Lung (tissue), 12 donors: ENCODE results near the gene PTPRN2. TPM values are rescaled to one million over a fixed set of nuclear protein-coding genes. Genes with fewer than 3 reads are reported as not detected.

ENCODE experiments used
- ATAC-seq: fragments of 200-7000 bp; cut with Tn5 transposase; one replicate; pipeline ENCODE4 v1.9.1; 2020; ENCODE audit warnings: moderate number of reproducible peaks; ENCODE audit not compliant: insufficient read depth, low FRiP score
- DNase-seq, 3 donors: peaks; one replicate each; pipeline ENCODE4 v3.0.0-alpha.2; 2013 to 2017
- H3K27ac ChIP-seq, 2 donors: one replicate each; pipeline ENCODE4 v1.5.1; 2013; ENCODE audit warnings: mild to moderate bottlenecking in 2 of 2, moderate library complexity in 2 of 2, control low read depth in 1 of 2, inconsistent platforms in 1 of 2, low read depth in 1 of 2, low read length in 1 of 2
- H3K27me3 ChIP-seq, 3 donors: one replicate each; pipeline ENCODE4 v1.5.1; 2013; ENCODE audit warnings: low read length in 2 of 3; ENCODE audit not compliant: control insufficient read depth in 3 of 3, insufficient read depth in 3 of 3
- H3K36me3 ChIP-seq, 4 donors: one replicate each; pipeline ENCODE4 v1.5.1; 2013; ENCODE audit warnings: low read length in 4 of 4, mild to moderate bottlenecking in 1 of 4, moderate library complexity in 1 of 4; ENCODE audit not compliant: control insufficient read depth in 4 of 4, insufficient read depth in 4 of 4
- H3K4me1 ChIP-seq, 5 donors: one replicate each; pipeline ENCODE4 v1.5.1; 2013; ENCODE audit warnings: low read length in 5 of 5, mild to moderate bottlenecking in 2 of 5, moderate library complexity in 1 of 5; ENCODE audit not compliant: control insufficient read depth in 5 of 5, insufficient read depth in 5 of 5
- H3K4me3 ChIP-seq: one replicate; pipeline ENCODE4 v1.5.1; 2013; ENCODE audit warnings: mild to moderate bottlenecking, control low read depth, moderate library complexity
- H3K9ac ChIP-seq, 2 donors: one replicate each; pipeline ENCODE4 v1.5.1; 2013; ENCODE audit warnings: low read length in 2 of 2, control low read depth in 1 of 2; ENCODE audit not compliant: insufficient read depth in 1 of 2
- H3K9me3 ChIP-seq, 4 donors: one replicate each; pipeline ENCODE4 v1.5.1; 2013; ENCODE audit warnings: low read length in 3 of 4, mild to moderate bottlenecking in 1 of 4, moderate library complexity in 1 of 4; ENCODE audit not compliant: control insufficient read depth in 4 of 4, insufficient read depth in 3 of 4
- CTCF ChIP-seq: IDR thresholded peaks from 2 replicates; pipeline ENCODE4 v1.5.1; 2012; ENCODE audit warnings: mild to moderate bottlenecking; ENCODE audit errors: control extremely low read depth, extremely low read depth
- WGBS, 2 donors: extraction: QIAGEN DNeasy Blood & Tissue Kit; methylation state at CpG; one replicate each; pipeline ENCODE4 v1.1.7; 2013; 5-methylcytosine and 5-hydroxymethylcytosine counted together
- polyA plus RNA-seq, 2 donors: library from polyadenylated mRNA; stranded (reverse); fragments of 200-250 nt; gene quantifications; one replicate each; pipeline ENCODE4 v1.2.1, GENCODE V29; 2013
- total RNA-seq, 2 donors: library from RNA; depleted of rRNA in 1 of 2; stranded (reverse); fragments of >200 nt in 1 of 2; gene quantifications; one replicate each; pipeline ENCODE4 v1.2.1, GENCODE V29; 2014 to 2021
- donor health status: control.
- donor health status: control.
- donor health status: Bipolar disorder and iron deficiency.
- donor health status: healthy.
- donor health status: DM: yes; HTN: yes; CAD: no.

Gene PTPRN2
- total and polyA plus RNA-seq, 4 donors, result 2.1 to 7.4 (median 4.4) TPM

- no peak overlapping the region for H3K4me3 ChIP-seq
- H3K4me1 ChIP-seq, result no peaks in the 10 kb centered on the region
- H3K9me3 ChIP-seq, result no peaks in the 10 kb centered on the region
- DNase-seq (no peak), ATAC-seq (no peak)
- TF ChIP-seq CTCF, result no peak
- 81 to 86% methylated on average over 11 of the region's 11 CpGs for WGBS, 2 donors
- H3K27me3 ChIP-seq, result peaks cover 0 to 7% (median 0%) of the 10 kb centered on the region in 3 donors
- H3K9ac ChIP-seq, result no peak overlapping the region
- H3K27ac ChIP-seq, result no peak overlapping the region
- H3K36me3 ChIP-seq, result no peaks in the 10 kb centered on the region
These were observed 965.6 kb downstream of the PTPRN2 start for GRCh38 chr7:157622000-157622399.

- H3K27me3 ChIP-seq, result peaks cover 0 to 4% (median 0%) of the 10 kb centered on the region in 3 donors
- H3K4me1 ChIP-seq, result peaks cover 0 to 3% (median 0%) of the 10 kb centered on the region in 5 donors
- no peaks in the 10 kb centered on the region for H3K9me3 ChIP-seq
- no peak for DNase-seq
- H3K4me3 ChIP-seq, result no peak overlapping the region
- no peak overlapping the region for H3K9ac ChIP-seq
- 84 to 88% methylated on average over 30 to 33 of the region's 33 CpGs for WGBS, 2 donors
- ATAC-seq, result no peak
- H3K27ac ChIP-seq, result no peak overlapping the region
- TF ChIP-seq CTCF, result no peak
- H3K36me3 ChIP-seq, result no peaks in the 10 kb centered on the region
These were observed 966.4 kb downstream of the PTPRN2 start for GRCh38 chr7:157621131-157621681.

GRCh38 chr7:157620616-157621015 is 967.0 kb downstream of the PTPRN2 start:
- Histone ChIP-seq H3K9me3 (no peaks in the 10 kb centered on the region), H3K27me3 (peaks cover 0 to 4% (median 0%) of the 10 kb centered on the region in 3 donors), H3K4me3 (no peak overlapping the region), H3K36me3 (no peaks in the 10 kb centered on the region), H3K9ac (no peak overlapping the region), H3K4me1 (peaks cover 0 to 6% (median 0%) of the 10 kb centered on the region in 5 donors), H3K27ac (no peak overlapping the region)
- WGBS, 2 donors, result 77 to 85% methylated on average over 11 of the region's 11 CpGs
- DNase-seq (no peak), ATAC-seq (no peak)
- no peak for TF ChIP-seq CTCF
